ENCODE measurements around the gene USP8.
"Not testable (repeated sequence)": the region's sequence is repeated elsewhere in the genome, so short reads cannot be mapped to it uniquely, and the experiment has no call there.

Gene USP8

GRCh38 chr15:50390554-50391264 is 33.5 kb upstream of the USP8 start:
- no peak overlapping the region for H3K4me3 ChIP-seq (replicated peaks; ENCODE audit: low read depth, low read length)
- DNase-seq (ENCODE audit: extremely low read depth, low read depth): no peak
- TF ChIP-seq, protein P1, sequence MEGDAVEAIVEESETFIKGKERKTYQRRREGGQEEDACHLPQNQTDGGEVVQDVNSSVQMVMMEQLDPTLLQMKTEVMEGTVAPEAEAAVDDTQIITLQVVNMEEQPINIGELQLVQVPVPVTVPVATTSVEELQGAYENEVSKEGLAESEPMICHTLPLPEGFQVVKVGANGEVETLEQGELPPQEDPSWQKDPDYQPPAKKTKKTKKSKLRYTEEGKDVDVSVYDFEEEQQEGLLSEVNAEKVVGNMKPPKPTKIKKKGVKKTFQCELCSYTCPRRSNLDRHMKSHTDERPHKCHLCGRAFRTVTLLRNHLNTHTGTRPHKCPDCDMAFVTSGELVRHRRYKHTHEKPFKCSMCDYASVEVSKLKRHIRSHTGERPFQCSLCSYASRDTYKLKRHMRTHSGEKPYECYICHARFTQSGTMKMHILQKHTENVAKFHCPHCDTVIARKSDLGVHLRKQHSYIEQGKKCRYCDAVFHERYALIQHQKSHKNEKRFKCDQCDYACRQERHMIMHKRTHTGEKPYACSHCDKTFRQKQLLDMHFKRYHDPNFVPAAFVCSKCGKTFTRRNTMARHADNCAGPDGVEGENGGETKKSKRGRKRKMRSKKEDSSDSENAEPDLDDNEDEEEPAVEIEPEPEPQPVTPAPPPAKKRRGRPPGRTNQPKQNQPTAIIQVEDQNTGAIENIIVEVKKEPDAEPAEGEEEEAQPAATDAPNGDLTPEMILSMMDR (IDR thresholded peaks at IDR 0.05; ENCODE audit: low read depth, low read length, missing control alignments): no peak

DNA sequence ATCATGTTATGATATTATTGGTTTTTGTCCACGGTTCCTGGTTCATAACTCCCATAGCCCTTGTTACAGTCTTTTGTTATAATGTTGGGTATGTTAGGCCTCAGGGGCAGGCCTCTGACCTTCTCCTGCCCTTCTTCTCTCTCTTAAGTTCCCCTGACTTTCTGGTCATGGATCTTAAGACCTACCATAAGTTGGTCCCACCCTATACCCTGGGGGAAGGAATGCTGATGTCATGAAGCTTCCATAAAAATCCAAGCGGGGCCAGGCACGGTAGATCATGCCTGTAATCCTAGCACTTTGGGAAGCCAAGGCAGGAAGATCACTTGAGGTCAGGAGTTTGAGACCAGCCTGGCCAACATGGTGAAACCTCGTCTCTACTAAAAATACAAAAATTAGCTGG is 32.6 kb upstream of the USP8 start:
- H3K4me3 ChIP-seq (replicated peaks; ENCODE audit: low read depth, low read length); DNase-seq (ENCODE audit: extremely low read depth, low read depth): not testable (repeated sequence)

DNA sequence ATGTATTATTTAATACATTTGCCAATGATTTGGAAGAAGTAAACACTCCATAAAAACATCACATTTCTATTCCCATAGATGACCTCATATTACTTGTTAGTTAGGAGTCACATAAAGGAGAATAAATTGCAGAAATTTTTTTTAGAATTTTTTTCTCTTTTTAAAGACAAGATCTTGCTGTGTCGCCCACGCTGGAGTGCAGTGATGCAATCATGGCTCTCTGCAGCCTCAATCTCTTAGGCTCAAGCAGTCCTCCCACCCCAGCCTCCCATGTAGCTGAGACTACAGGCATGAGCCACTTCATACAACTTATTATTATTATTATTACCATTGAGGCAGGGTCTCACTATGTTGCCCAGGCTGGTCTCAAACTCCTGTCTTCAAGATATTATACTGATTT is 12.3 kb upstream of the USP8 start:
- TF ChIP-seq, protein P1 (IDR thresholded peaks at IDR 0.05; ENCODE audit: low read depth, low read length, missing control alignments): no peak
- H3K4me3 ChIP-seq (replicated peaks; ENCODE audit: low read depth, low read length): no peak overlapping the region
- no peak for DNase-seq (ENCODE audit: extremely low read depth, low read depth)

- DNase-seq (ENCODE audit: extremely low read depth, low read depth): no peak
- TF ChIP-seq, protein P1 (IDR thresholded peaks at IDR 0.05; ENCODE audit: low read depth, low read length, missing control alignments): no peak
- H3K4me3 ChIP-seq (replicated peaks; ENCODE audit: low read depth, low read length): no peak overlapping the region
Observed at GRCh38 chr15:50414624-50415023, 9.6 kb upstream of the USP8 start.

DNA sequence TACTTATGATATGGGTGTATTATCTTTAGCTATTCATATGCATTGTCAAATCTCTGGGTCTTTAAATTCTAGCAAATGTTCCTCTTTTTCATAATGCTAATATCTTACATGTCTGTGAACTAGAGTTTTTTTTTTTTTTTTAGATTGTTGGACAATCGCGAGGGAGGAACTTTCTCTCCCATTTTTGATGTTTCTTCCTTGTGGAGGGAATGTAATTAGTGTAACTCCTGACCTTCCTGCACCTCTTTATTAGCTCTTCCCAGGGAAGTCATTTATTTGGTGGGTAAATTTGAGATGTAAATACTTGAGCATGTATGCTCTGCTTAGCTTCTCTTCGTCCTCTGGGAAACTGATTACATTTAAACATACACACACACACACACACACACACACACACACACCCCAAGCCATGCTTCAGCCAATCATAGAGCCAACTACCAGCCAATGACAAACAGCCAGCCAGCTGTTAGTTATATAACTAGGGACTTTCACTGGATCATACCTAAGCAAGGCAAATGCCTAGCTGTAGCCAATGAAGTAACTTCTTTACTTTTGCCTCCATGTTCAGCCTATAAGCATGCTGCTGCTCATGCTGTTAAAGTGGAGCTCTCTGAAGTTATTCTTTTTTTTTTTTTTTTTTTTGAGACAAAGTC is 8.3 kb upstream of the USP8 start:
- TF ChIP-seq, protein P1 (IDR thresholded peaks at IDR 0.05; ENCODE audit: low read depth, low read length, missing control alignments): no peak
- no peak for DNase-seq (ENCODE audit: extremely low read depth, low read depth)
- no peak overlapping the region for H3K4me3 ChIP-seq (replicated peaks; ENCODE audit: low read depth, low read length)

- TF ChIP-seq, protein P1 (IDR thresholded peaks at IDR 0.05; ENCODE audit: low read depth, low read length, missing control alignments): no peak
- no peak overlapping the region for H3K4me3 ChIP-seq (replicated peaks; ENCODE audit: low read depth, low read length)
- no peak for DNase-seq (ENCODE audit: extremely low read depth, low read depth)
Observed at GRCh38 chr15:50416890-50417289, 7.3 kb upstream of the USP8 start.

- H3K4me3 ChIP-seq (replicated peaks; ENCODE audit: low read depth, low read length): no peak overlapping the region
- no peak for DNase-seq (ENCODE audit: extremely low read depth, low read depth)
- TF ChIP-seq, protein P1 (IDR thresholded peaks at IDR 0.05; ENCODE audit: low read depth, low read length, missing control alignments): no peak
Observed at GRCh38 chr15:50418041-50418583, 6.1 kb upstream of the USP8 start.
